HG02884 (cell line): ENCODE results near the gene SNCAIP.

Experiments used
- ATAC-seq: cut with Tn5 transposase; IDR thresholded peaks from one replicate; pipeline ENCODE4 v1.9.1; 2021; ENCODE audit warnings: mild to moderate bottlenecking, moderate library complexity; ENCODE audit not compliant: unreplicated experiment

The SNCAIP gene

GRCh38 chr5:122493091-122494021, 181.3 kb downstream of the SNCAIP start:
- ATAC-seq = no peak

DNA sequence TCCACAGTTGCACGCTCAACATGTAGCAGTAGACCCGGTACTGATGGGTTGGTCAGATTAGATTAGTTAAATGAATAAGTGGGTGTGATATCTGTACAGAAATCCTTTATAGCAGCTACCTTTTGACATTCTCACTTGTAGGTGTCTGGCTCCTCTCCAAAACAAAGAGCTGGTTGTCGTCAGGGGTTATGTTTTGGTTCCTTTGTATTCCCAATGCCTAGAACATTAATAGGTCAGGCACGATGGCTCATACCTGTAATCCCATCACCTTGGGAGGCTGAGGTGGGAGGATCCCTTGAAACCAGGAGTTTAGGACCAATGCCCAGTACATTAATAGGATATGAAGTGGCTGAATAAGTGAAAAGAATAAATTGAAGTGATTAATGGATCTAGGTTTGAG, 182.1 kb downstream of the SNCAIP start:
- no peak for ATAC-seq

DNA sequence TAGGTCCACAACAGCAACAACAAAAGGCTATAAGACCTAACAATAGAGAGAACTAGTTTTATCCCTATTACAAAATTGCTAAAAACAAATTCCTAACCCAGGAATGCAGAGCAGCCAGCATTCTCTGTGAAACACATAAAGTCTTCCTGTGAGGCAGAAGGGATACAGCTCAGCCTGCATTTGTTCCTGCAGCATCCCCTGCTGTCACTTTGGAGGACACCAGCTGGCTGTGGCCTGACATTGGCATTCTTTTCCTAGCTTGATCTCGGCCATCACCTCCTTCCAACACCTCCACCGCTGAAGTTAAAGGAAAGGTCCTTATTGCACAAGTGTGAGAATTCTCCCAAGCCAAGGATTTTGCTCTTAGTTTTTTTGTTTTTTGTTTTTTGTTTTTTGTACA, 186.1 kb downstream of the SNCAIP start:
- no peak for ATAC-seq

DNA sequence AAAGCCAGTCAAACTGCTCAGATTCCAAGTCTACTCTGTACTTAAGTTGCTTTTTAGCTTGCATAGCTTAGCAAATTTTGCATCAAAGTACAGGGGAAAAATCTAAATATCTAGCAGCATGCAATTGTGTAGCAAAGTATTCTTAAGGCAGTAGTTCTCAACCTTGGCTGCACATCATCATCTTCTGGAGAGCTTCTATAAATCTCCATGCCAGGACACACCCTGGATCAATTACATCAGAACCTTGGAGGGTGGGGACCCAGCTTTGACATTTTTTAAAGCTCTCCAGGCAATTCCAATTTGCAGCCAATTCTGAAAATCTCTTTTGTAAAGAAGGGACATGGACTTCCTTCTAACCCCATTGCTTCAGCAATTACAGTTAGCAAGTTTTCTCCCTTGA, 187.5 kb downstream of the SNCAIP start:
- ATAC-seq = no peak

DNA sequence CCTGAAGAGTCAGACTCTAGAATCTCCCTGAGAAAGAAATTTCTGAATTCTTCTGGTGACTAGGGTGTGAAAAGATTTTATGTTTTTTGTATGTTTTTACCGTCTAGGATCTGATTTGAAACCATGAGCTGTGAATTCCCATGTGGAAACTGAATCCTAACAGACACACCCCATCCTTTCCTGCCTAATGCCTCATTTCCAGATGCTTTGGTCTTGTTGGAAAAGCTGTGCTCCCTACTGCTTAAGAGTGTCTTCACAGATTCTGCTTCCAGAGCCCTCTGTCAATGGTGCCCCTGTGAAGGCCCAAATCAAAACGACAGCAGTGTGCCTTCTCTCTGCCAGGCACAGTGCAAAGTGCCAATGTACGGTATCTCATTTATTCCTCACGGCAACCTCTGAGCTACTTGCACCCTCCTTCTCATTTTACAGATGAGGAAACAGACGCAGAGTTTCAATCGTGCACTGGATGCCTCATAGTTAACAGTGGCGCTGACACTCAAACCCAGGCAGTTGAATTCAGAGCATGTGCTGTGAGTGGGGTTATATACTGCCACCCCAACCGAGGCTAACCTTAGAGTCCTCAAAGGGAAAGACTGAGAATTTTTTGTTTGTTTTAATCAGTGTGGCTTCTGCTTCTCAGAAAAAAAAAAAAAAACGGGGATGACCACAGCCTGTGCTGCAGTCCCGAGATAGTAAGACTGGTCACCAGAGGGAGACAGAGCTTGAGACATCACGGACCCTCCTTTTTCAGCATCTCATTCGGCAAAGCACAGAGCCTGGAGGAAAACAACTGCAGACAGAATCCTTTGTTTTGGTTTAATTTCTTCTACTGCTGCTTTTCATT, 188.4 kb downstream of the SNCAIP start:
- peak; percentile 60 for ATAC-seq

GRCh38 chr5:122501089-122501435, 189.0 kb downstream of the SNCAIP start:
- no peak for ATAC-seq

- ATAC-seq = no peak
These were observed 195.0 kb downstream of the SNCAIP start for GRCh38 chr5:122507045-122507444.

DNA sequence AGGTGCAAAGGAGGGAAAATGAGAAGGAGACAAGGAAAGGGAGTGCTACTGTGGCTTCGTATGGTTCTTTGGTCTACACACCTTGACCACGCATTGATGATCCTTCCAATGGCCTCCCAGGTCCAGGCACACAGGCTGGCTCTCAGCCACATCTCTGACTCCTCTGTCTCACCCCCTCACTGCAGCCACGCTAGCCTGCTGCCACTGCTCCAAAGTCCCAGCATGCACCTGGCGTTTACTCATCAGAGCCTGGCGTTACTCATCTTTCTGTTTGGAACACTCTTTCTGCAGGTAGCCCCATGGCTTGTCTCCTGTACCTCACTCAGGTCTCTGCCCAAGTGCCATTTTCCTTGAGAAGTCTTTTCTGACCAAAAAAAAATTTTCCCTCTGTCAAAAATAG, 195.5 kb downstream of the SNCAIP start:
- ATAC-seq = no peak

DNA sequence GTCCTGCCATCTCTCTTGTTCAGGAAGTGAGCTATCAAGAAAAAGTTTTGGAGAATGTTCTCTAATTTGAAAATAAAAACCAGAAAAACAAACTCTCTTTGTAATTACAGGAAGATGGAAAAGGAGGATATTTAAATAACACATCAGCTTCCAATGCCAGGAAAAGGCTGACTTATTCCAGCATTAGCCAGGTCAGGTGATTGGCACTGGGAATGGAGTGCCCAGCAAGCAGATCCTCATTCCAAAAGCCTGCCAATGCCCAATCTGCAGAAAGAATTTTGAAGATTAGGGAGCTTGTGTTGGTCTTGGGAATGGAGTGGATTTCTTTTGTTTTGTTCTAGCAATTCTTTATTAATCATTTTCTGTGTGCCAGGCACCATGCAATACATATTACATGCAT, 196.6 kb downstream of the SNCAIP start:
- no peak for ATAC-seq
